ENCODE results near the gene SLC66A2.

- TF ChIP-seq CTCF (conservative IDR thresholded peaks at IDR 0.05) (no peak), ZFX (IDR thresholded peaks at IDR 0.05) (no peak)
These were observed 31.3 kb upstream of the SLC66A2 start for GRCh38 chr18:79982736-79983135.

Data from C4-2B (cell line).